NK-92 (cell line): ENCODE data around the gene HPS5.

ENCODE experiments used
- DNase-seq: peaks from one replicate; lab custom pipeline; 2025; ENCODE audit not compliant: unreplicated experiment; lab: John Stamatoyannopoulos, UW

HPS5 gene

DNA sequence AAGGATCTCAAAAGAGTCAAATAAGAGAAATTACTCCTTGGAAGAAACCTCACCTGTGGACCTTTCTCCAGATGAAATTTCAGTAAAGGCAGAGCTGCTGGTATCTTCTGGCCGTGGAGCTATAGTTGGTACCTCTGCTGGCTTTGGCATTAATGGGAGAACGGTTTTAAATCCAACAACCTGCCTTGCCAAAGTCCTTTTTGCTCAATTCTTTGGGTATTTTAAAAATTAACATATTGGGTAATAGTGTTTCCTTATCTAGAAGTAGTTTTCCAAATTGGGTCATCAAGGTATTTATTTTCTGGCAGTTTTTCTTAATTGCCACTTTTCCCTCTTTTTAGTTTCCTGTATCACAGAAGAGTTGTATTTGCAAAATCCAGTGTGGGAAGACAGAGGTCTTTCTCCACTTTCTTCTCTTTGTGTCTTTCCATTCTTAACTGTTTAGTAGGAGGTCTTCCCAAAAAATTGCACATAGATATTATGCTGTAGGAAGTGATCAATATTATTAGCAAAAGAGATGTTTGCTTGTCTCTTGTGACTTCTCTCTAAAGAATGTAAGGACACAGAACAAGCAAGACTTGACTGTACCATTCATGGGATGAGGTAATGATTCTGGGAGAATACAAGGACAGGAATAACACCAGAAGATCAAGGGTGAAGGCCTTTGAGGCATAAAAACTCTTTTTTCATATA, 85.1 kb downstream of the HPS5 start, which contains the start of gene SAA4:
Gene SAA4, minus strand, starts transcription at position 139 of the 693 bp plus-strand sequence. CDS start 876 bp downstream, outside the sequence.
- DNase-seq, result no peak

DNA sequence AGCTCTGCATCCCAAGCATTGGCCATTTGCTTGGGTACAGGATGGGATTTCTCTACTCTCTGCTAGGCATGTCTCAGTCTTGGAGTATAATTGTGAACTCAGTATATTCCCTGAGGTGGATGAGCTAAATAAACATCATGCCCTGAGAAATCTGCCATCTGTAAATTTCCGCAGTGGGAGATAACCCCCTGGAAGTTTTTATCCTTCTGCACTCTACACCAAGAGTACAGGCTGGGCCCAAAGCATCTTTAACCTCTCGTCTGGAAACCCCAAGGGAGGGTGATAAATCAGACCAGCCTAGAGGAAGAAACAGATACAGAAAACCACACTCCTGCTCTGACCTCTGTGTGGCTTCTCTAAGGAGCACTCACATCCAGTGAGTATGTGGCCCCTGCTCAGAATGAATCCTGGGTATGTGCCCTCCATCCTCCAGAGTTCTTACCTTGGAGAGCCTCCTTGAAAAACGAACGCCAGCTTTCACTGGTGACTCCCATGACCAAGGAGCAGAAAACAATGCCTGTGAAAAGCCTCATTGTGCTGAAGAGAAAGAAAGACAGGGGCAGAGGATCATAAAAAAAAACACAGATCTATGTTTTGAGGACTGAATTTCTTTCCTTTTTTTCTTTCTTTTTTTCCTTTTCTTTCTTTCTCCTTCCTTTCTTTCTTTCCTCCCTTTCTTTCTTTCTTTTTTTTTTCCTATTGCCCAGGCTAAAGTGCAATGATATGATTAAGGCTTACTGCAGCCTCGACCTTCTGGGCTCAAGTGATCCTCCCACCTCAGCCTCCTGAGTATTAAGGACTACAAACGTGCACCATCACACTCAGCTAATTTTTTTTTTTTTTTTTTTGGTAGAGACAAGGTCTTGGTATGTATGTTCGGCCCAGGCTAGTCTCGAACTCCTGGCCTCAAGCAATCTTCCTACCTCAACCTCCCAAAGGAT, 86.3 kb downstream of the HPS5 start:
- no peak for DNase-seq

DNA sequence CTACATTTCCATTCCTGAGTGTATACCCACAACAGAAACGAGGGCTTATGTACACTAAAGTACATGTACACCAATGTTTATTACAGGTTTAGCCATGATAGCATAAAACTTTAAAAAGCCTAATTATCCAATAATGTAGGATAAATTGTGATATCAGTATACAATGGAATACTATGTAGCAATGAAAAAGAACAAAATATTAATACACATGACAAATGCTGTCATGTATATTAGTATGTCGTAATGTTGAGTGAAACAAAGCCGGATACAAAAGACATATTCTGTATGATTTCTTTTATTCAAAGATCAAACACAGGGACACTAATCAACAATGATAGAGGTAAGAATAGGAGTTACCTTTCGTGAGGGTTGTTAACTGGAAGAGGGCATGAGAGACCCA, 88.0 kb downstream of the HPS5 start:
- no peak for DNase-seq

DNA sequence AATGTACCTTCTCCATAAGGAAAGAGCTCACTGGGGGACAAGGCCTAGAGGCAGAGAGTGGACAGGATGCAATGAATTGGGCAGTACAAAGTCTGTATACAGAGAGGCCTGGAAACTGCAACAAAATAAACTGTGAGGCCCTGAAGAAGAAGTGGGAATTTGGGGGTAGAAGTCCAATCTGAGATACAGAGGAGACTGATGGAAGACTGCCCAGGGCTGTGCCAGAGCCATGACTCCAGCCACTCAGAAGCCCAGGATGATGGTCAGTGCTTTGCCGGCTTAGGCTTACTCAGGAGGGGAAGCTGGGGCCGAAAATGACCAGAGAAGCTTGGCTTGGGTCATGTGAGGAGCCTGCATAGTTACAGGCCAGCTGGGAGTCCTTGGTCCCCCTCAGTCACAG, 91.1 kb downstream of the HPS5 start:
- no peak for DNase-seq

DNA sequence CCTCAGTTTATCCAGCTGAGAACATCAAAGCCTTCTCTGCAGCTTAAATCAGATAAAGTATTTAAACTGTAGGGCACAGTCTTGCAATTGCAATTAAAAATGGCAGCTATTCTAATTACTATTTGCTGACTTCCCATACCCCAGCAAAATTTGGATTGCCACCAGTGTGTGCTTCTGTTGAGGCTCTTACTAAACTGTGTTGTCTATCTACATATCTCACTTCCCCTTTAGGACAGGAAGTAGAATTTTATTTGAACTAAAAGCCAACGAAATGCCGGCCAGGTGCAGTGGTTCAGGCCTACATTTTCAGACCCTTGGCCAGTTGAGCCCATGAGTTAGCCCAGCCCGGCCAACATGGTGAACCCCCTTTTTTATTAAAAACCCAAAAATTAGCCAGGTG, 92.4 kb downstream of the HPS5 start:
- no peak for DNase-seq
